ENCODE results near the gene C5orf34.
"Not testable (repeated sequence)": the region's sequence is repeated elsewhere in the genome, so short reads cannot be mapped to it uniquely, and the experiment has no call there.

Gene C5orf34

GRCh38 chr5:43514471-43514815 lies 505 bp downstream of the C5orf34 start:
- DNase-seq: no peak

- DNase-seq: peak in 1 of 5 experiments; percentile 15
These were observed 923 bp downstream of the C5orf34 start for GRCh38 chr5:43514025-43514424.

DNA sequence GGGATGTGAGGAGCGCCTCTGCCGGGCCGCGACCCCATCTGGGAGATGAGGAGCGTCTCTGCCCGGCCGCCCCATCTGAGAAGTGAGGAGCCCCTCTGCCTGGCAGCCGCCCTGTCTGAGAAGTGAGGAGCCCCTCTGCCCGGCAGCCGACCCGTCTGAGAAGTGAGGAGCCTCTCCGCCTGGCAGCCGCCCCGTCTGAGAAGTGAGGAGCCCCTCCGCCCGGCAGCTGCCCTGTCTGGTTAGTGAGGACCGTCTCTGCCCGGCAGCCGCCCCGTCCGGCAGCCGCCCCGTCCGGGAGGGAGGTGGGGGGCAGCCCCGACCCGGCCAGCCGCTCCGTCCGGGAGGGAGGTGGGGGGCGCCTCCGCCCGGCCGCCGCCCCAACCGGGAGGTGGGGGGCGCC lies 3.9 kb downstream of the C5orf34 start:
- not testable (repeated sequence) for DNase-seq

DNA sequence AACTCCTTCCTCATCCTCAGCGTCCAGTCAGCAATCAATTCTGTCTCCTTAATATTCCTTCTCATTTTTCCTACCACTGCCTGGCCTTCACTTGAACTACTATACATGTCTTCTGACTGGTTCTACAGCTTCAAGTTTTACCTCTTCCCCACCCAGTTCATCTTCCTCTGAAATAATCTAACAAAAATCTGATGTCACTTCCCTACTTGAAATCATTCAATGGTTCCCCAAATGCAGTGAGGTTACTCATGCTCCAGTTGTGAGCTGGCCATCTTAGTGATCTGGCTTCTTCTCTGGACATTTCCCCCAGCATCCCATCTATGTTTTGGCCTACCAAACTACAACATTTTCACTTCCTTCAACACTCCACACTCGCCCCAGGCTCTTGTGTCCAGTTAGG lies 16.4 kb downstream of the C5orf34 start:
- no peak for DNase-seq

- DNase-seq: no peak
These were observed 17.4 kb downstream of the C5orf34 start for GRCh38 chr5:43497311-43498104.

- no peak for DNase-seq
These were observed 23.6 kb downstream of the C5orf34 start for GRCh38 chr5:43491326-43491725.

DNA sequence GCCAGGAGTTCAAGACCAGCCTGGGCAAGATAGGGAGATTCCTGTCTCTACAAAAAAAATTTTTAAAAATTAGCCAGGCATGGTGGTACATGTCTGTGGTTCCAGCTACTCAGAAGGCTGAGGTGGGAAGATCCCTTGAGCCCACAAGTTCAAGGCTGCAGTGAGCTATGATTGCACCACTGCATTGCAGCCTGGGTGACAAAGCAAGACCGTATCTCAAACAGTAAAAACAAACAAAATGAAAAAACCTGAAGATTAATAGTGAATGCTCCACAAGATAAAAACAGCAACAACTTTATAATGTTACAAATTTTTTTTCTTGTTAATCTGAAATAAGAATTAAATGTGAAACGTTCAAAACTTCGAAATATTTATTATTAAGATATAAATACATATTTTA lies 28.6 kb downstream of the C5orf34 start:
- no peak for DNase-seq

DNA sequence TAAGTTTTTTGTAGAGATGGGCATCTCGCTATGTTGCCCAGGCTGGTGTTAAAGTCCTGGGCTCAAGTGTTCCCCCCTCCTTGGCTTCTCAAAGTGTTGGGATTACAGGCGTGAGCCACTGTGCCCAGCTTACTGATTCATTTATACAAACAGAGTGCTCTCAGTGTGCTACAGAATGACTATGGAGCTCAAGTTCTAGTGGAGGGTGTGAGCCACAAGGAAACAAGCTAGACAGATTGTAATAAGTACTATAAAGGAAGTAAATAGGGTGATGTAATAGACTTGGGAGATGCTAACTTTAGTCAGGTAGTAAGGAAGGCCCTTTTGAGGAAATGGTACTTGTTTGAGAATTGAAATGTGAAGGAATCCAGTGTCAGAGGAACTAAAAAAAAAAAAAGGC lies 29.5 kb downstream of the C5orf34 start:
- peak in 1 of 5 experiments; percentile 41 for DNase-seq

GRCh38 chr5:43484106-43484849 lies 30.7 kb downstream of the C5orf34 start:
- DNase-seq: peak; percentile 53 to 94 (median 76)

GRCh38 chr5:43483298-43484105 lies 31.4 kb downstream of the C5orf34 start, which contains the start of gene TMEM267:
TMEM267 (minus strand) TSS chr5:43483865; CDS start chr5:43453969, 29,896 bp downstream.
- peak; percentile 37 to 96 (median 71) for DNase-seq

DNA sequence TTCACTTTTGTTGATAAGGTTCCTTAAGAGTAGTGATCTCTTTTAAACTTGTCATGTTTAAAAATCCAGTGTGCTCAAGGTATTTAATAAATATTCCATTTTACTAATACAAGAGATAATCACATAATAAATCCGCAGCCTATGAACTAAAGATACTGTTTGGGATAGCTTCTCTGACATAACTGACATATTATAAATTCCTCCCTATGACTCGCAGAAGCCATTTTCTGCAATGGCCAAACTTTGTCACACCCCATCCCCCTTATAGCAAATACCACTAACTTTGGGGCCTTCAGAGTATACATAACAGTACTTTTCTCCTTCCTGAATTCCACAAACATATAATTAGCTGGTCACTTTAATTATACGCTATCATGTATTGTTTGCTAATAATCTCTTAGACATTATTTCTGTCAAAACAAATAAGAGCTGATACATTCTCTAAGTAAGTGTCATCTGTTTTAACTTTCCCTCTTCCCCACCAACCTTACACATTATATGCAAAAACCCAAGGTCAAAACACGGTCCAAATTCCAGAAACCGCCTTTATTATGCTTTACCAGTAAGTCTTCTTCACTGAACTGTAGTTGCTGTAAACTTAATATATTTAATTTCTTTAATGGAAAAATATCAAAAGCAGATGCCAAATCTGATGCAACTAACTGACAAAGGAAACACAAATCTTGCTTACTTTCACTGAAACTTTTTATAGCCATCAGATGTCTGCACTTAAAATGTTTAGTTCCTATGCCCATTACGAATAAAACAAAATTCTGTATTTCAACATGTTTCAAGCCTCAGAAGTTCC lies 32.3 kb downstream of the C5orf34 start:
- DNase-seq: no peak

DNA sequence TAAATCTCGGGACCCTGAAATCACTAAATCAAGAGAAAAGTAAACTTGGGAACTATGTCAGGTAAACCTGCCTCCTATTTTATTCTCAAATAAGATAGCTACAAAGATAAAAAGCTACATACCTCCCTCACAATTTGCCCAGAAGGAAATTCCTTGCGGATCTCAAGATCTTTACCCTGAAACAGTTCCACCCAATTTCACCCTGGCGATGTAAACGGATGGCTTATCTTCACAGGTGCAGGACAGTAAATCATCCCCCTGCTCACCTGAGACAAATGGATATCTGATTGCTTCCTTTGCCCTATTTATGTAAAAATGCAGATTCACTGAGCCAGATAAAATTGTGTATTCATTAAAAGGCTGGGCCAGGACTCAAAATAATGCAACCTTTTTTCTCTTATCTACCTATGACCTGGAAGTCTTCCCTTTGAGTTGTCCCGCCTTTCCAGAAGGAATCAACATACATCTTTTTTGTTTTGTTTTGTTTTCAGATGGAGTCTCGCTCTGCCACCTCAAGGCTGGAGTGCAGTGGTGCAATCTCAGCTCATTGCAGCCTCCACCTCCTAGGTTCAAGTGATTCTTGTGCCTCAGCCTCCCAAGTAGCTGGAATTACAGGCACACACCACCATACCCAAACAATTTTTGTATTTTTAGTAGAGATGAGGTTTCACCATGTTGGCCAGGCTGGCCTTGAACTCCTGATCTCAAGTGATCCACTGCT lies 45.1 kb downstream of the C5orf34 start:
- DNase-seq: no peak

DNA sequence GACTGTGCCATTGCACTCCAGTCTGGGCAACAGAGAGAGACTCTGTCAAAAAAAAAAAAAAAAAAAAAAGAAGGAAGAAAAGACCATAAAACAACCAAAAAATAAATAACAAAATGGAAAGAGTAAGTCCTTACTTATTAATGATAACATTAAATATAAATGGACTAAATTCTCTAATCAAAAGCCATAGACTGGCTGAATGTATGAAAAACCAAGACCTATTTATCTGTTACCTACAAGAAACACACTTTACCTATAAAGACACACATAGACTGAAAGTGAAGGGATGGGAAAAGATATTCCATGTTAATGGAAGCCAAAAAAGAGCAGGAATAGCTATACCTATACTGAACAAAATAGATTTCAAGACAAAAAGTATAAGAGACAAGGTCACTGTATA lies 47.8 kb downstream of the C5orf34 start:
- DNase-seq: no peak

DNA sequence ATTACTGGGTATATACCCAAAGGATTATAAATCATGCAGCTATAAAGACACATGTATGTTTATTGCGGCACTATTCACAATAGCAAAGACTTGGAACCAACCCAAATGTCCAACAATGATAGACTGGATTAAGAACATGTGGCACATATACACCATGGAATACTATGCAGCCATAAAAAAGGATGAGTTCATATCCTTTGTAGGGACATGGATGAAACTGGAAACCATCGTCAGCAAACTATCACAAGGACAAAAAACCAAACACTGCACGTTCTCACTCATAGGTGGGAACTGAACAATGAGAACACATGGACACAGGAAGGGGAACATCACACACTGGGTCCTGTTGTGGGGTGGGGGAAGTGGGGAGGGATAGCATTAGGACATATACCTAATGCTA lies 49.5 kb downstream of the C5orf34 start:
- DNase-seq: not testable (repeated sequence)

- DNase-seq: no peak
These were observed 53.9 kb downstream of the C5orf34 start for GRCh38 chr5:43461066-43461465.

GRCh38 chr5:43456556-43456955 lies 58.4 kb downstream of the C5orf34 start:
- DNase-seq: no peak

- DNase-seq: not testable (repeated sequence)
These were observed 73.4 kb downstream of the C5orf34 start for GRCh38 chr5:43441575-43441974.

GRCh38 chr5:43437062-43437660 lies 77.8 kb downstream of the C5orf34 start:
- no peak for DNase-seq

Data from T-helper 2 cell (primary cell).